ENCODE data around the gene B4GALT3. TPM values are rescaled to one million over a fixed set of nuclear protein-coding genes. Genes with fewer than 3 reads are reported as not detected.

B4GALT3 gene
- total RNA-seq, 1 donor, result 11.4 TPM

- no peak overlapping the region for H3K4me3 ChIP-seq (ENCODE audit: low read depth, low read length)
- DNase-seq (ENCODE audit: low read depth), result no peak
- no peak for TF ChIP-seq CTCF (IDR thresholded peaks at IDR 0.05; ENCODE audit: insufficient read depth, low read length)
These were observed 46.7 kb upstream of the B4GALT3 start for GRCh38 chr1:161223805-161224694.

GRCh38 chr1:161222175-161223019, 45.1 kb upstream of the B4GALT3 start:
- no peak for TF ChIP-seq CTCF (IDR thresholded peaks at IDR 0.05; ENCODE audit: insufficient read depth, low read length)
- no peak overlapping the region for H3K4me3 ChIP-seq (ENCODE audit: low read depth, low read length)
- DNase-seq (ENCODE audit: low read depth), result no peak

- no peak overlapping the region for H3K4me3 ChIP-seq (ENCODE audit: low read depth, low read length)
- no peak for TF ChIP-seq CTCF (IDR thresholded peaks at IDR 0.05; ENCODE audit: insufficient read depth, low read length)
- no peak for DNase-seq (ENCODE audit: low read depth)
These were observed 42.7 kb upstream of the B4GALT3 start for GRCh38 chr1:161220002-161220401.

GRCh38 chr1:161219078-161219892, 42.0 kb upstream of the B4GALT3 start:
- H3K4me3 ChIP-seq (ENCODE audit: low read depth, low read length), result no peak overlapping the region
- TF ChIP-seq CTCF (IDR thresholded peaks at IDR 0.05; ENCODE audit: insufficient read depth, low read length), result no peak
- DNase-seq (ENCODE audit: low read depth), result no peak

- no peak overlapping the region for H3K4me3 ChIP-seq (ENCODE audit: low read depth, low read length)
- no peak for DNase-seq (ENCODE audit: low read depth)
- no peak for TF ChIP-seq CTCF (IDR thresholded peaks at IDR 0.05; ENCODE audit: insufficient read depth, low read length)
These were observed 41.2 kb upstream of the B4GALT3 start for GRCh38 chr1:161218301-161219077.

GRCh38 chr1:161217831-161218230, 40.5 kb upstream of the B4GALT3 start:
- DNase-seq (ENCODE audit: low read depth), result no peak
- H3K4me3 ChIP-seq (ENCODE audit: low read depth, low read length), result no peak overlapping the region
- no peak for TF ChIP-seq CTCF (IDR thresholded peaks at IDR 0.05; ENCODE audit: insufficient read depth, low read length)
